ENCODE results near the gene ZNF70.

- TF ChIP-seq, protein P1, sequence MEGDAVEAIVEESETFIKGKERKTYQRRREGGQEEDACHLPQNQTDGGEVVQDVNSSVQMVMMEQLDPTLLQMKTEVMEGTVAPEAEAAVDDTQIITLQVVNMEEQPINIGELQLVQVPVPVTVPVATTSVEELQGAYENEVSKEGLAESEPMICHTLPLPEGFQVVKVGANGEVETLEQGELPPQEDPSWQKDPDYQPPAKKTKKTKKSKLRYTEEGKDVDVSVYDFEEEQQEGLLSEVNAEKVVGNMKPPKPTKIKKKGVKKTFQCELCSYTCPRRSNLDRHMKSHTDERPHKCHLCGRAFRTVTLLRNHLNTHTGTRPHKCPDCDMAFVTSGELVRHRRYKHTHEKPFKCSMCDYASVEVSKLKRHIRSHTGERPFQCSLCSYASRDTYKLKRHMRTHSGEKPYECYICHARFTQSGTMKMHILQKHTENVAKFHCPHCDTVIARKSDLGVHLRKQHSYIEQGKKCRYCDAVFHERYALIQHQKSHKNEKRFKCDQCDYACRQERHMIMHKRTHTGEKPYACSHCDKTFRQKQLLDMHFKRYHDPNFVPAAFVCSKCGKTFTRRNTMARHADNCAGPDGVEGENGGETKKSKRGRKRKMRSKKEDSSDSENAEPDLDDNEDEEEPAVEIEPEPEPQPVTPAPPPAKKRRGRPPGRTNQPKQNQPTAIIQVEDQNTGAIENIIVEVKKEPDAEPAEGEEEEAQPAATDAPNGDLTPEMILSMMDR (IDR thresholded peaks at IDR 0.05) = no peak
- TF ChIP-seq POLR2A (IDR thresholded peaks at IDR 0.05) (no peak), POLR2AphosphoS5 (IDR thresholded peaks at IDR 0.05) (no peak), EP300 (IDR thresholded peaks at IDR 0.05) (no peak)
These were observed 32.6 kb upstream of the ZNF70 start for GRCh38 chr22:23783265-23784150.
